ENCODE measurements around the gene PLD5. TPM values are rescaled to one million over a fixed set of nuclear protein-coding genes. Genes with fewer than 3 reads are reported as not detected.

PLD5 gene
- polyA plus RNA-seq, 1 of the 3 experiments (the other 2 are of a cell fraction), result 0.08 TPM

DNA sequence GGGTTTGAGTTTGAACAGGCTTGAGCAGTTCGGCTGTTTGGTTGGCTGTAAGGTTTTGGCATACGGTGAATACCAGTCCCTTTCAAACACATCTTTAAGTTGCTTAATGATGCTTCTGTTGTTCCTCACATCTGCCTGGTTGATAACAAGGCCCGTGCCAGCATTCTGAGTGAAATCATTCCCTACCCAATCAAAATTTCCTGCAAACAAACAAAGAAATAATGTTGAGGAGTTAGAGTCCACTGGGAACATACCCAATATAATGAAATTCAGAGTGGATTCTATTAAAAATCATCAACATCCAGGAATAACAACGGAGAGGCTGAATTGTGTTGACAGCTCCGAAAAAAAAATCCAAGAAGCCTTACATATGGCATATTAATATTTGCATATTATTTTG is 434.6 kb downstream of the PLD5 start:
- TF ChIP-seq RCOR1 (IDR thresholded peaks at IDR 0.05; ENCODE audit: low read length) (no peak), EZH2phosphoT487 (IDR thresholded peaks at IDR 0.05; ENCODE audit: borderline replicate concordance, low read depth) (no peak), MEF2A (IDR thresholded peaks at IDR 0.05; ENCODE audit: borderline replicate concordance, low read depth) (no peak), SMC3 (IDR thresholded peaks at IDR 0.05; ENCODE audit: low read depth, low read length) (no peak), RAD21 (IDR thresholded peaks at IDR 0.05; ENCODE audit: low read length) (no peak), TEAD4 (IDR thresholded peaks at IDR 0.05; ENCODE audit: borderline replicate concordance, insufficient read depth) (no peak), JUND (IDR thresholded peaks at IDR 0.05) (no peak), FOXM1 (IDR thresholded peaks at IDR 0.05; ENCODE audit: low read depth) (no peak), NFIC (IDR thresholded peaks at IDR 0.05; ENCODE audit: borderline replicate concordance) (no peak), GABPA (IDR thresholded peaks at IDR 0.05; ENCODE audit: low read depth) (no peak), POLR2AphosphoS5 (IDR thresholded peaks at IDR 0.05; ENCODE audit: low read depth, low read length) (no peak), RFX5 (IDR thresholded peaks at IDR 0.05; ENCODE audit: low read length) (no peak), GATA2 (CRISPR knock-in tag; IDR thresholded peaks at IDR 0.05) (no peak)
- TF ChIP-seq, protein P1, sequence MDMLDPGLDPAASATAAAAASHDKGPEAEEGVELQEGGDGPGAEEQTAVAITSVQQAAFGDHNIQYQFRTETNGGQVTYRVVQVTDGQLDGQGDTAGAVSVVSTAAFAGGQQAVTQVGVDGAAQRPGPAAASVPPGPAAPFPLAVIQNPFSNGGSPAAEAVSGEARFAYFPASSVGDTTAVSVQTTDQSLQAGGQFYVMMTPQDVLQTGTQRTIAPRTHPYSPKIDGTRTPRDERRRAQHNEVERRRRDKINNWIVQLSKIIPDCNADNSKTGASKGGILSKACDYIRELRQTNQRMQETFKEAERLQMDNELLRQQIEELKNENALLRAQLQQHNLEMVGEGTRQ (IDR thresholded peaks at IDR 0.05; ENCODE audit: borderline replicate concordance, low read depth, low read length), result no peak
- Histone ChIP-seq H3K4me1 (ENCODE audit: control insufficient read depth in 1 of 2, insufficient read depth in 2 of 2, low read depth in 1 of 2, low read length in 1 of 2) (no peaks in the 10 kb centered on the region), H2AFZ (ENCODE audit: low read depth) (no peak overlapping the region), H3K9me2 (no peaks in the 10 kb centered on the region), H3F3A (replicated peaks; ENCODE audit: insufficient read depth) (no peaks in the 10 kb centered on the region), H3K27ac (ENCODE audit: low read depth in 2 of 2, low read length in 1 of 2) (no peak overlapping the region), H3K9ac (no peak overlapping the region), H3K9me3 (no peaks in the 10 kb centered on the region; the same call in 1 of the 2 replicates), H3K27me3 (ENCODE audit: insufficient read depth) (no peaks in the 10 kb centered on the region), H3K4me3 (ENCODE audit: low read depth in 2 of 2, low read length in 1 of 2) (no peak overlapping the region), H3K79me2 (ENCODE audit: insufficient read depth) (no peaks in the 10 kb centered on the region), H3K36me3 (replicated peaks in 1 of 2; ENCODE audit: control insufficient read depth in 1 of 2, insufficient read depth in 2 of 2, low read length in 1 of 2) (peaks cover 0 to 4% of the 10 kb centered on the region in 2 experiments), H3K4me2 (no peak overlapping the region), H4K20me1 (ENCODE audit: insufficient read depth) (no peaks in the 10 kb centered on the region)
- ChIA-PET CTCF (no interaction called here), POLR2A (no interaction called here)
- WGBS (ENCODE audit: low lambda C conversion rate), result 39% methylated on average over 5 of the region's 5 CpGs
- DNase-seq, result no peak

- Histone ChIP-seq H3K27me3 (ENCODE audit: insufficient read depth) (no peaks in the 10 kb centered on the region), H3K9me2 (no peaks in the 10 kb centered on the region), H3K27ac (ENCODE audit: low read depth in 2 of 2, low read length in 1 of 2) (no peak overlapping the region), H3K79me2 (ENCODE audit: insufficient read depth) (no peaks in the 10 kb centered on the region), H3K4me3 (ENCODE audit: low read depth in 2 of 2, low read length in 1 of 2) (no peak overlapping the region), H3K9ac (no peak overlapping the region), H3K36me3 (replicated peaks in 1 of 2; ENCODE audit: control insufficient read depth in 1 of 2, insufficient read depth in 2 of 2, low read length in 1 of 2) (peaks cover 0 to 4% of the 10 kb centered on the region in 2 experiments), H3K4me1 (ENCODE audit: control insufficient read depth in 1 of 2, insufficient read depth in 2 of 2, low read depth in 1 of 2, low read length in 1 of 2) (no peaks in the 10 kb centered on the region), H2AFZ (ENCODE audit: low read depth) (no peak overlapping the region), H3K4me2 (no peak overlapping the region), H3F3A (replicated peaks; ENCODE audit: insufficient read depth) (no peaks in the 10 kb centered on the region), H4K20me1 (ENCODE audit: insufficient read depth) (no peaks in the 10 kb centered on the region), H3K9me3 (no peaks in the 10 kb centered on the region; the same call in 1 of the 2 replicates)
- TF ChIP-seq, protein P2, sequence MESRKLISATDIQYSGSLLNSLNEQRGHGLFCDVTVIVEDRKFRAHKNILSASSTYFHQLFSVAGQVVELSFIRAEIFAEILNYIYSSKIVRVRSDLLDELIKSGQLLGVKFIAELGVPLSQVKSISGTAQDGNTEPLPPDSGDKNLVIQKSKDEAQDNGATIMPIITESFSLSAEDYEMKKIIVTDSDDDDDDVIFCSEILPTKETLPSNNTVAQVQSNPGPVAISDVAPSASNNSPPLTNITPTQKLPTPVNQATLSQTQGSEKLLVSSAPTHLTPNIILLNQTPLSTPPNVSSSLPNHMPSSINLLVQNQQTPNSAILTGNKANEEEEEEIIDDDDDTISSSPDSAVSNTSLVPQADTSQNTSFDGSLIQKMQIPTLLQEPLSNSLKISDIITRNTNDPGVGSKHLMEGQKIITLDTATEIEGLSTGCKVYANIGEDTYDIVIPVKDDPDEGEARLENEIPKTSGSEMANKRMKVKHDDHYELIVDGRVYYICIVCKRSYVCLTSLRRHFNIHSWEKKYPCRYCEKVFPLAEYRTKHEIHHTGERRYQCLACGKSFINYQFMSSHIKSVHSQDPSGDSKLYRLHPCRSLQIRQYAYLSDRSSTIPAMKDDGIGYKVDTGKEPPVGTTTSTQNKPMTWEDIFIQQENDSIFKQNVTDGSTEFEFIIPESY (IDR thresholded peaks at IDR 0.05; ENCODE audit: borderline replicate concordance, low read depth), result no peak
- no peak for TF ChIP-seq FOXJ3 (CRISPR knock-in tag; IDR thresholded peaks at IDR 0.05)
- CTCF ChIA-PET, result no interaction called here
- no peak for DNase-seq
- 57% methylated on average over 2 of the region's 2 CpGs for WGBS (ENCODE audit: low lambda C conversion rate)
- POLR2A ChIA-PET, result no interaction called here
These were observed 435.6 kb downstream of the PLD5 start for GRCh38 chr1:242088875-242089274.
